Measurements from ENCODE around the gene FAM50B. TPM values are rescaled to one million over a fixed set of nuclear protein-coding genes. Genes with fewer than 3 reads are reported as not detected.

The FAM50B gene
- total RNA-seq, 3 donors from 2014 or later (not counting 1 experiment from before 2014, with no cell fraction given) = 1.9 to 4.7 (median 1.9) TPM

- no peaks in the 10 kb centered on the region for H3K9me3 Mint-ChIP-seq
- H3K27me3 Mint-ChIP-seq (ENCODE audit: low read depth in 2 of 2) = peaks cover 0 to 5% of the 10 kb centered on the region in 2 donors
- intact Hi-C loops (cut with micrococcal nuclease) = no loop called here
- Histone ChIP-seq H3K27me3 (ENCODE audit: control insufficient read depth, insufficient read depth, low read length) (no peaks in the 10 kb centered on the region), H3K4me1 (ENCODE audit: control insufficient read depth, insufficient read depth, low read length) (no peaks in the 10 kb centered on the region), H3K9me3 (ENCODE audit: control insufficient read depth, insufficient read depth, low read length) (no peaks in the 10 kb centered on the region), H3K27ac (ENCODE audit: low read length) (no peak overlapping the region), H3K36me3 (ENCODE audit: control insufficient read depth, insufficient read depth, low read length) (no peaks in the 10 kb centered on the region), H3K4me3 (ENCODE audit: low read length) (no peak overlapping the region)
- ATAC-seq (no peak), DNase-seq (no peak)
- no peak overlapping the region for H3K27ac Mint-ChIP-seq
- no peak overlapping the region for H3K4me3 Mint-ChIP-seq
- no peaks in the 10 kb centered on the region for H3K36me3 Mint-ChIP-seq
- no peaks in the 10 kb centered on the region for H3K4me1 Mint-ChIP-seq
- WGBS (ENCODE audit: insufficient coverage) = 86% methylated on average over 15 of the region's 15 CpGs
- TF ChIP-seq CTCF (IDR thresholded peaks at IDR 0.05) = no peak
These were observed 23.2 kb upstream of the FAM50B start for GRCh38 chr6:3825851-3826581.

- Mint-ChIP-seq H3K27ac (no peak overlapping the region), H3K4me3 (no peak overlapping the region), H3K27me3 (ENCODE audit: low read depth in 2 of 2) (peaks cover 0 to 5% of the 10 kb centered on the region in 2 donors), H3K4me1 (no peaks in the 10 kb centered on the region), H3K36me3 (no peaks in the 10 kb centered on the region), H3K9me3 (no peaks in the 10 kb centered on the region)
- H3K9me3 ChIP-seq (ENCODE audit: control insufficient read depth, insufficient read depth, low read length) = no peaks in the 10 kb centered on the region
- no peaks in the 10 kb centered on the region for H3K27me3 ChIP-seq (ENCODE audit: control insufficient read depth, insufficient read depth, low read length)
- no peaks in the 10 kb centered on the region for H3K4me1 ChIP-seq (ENCODE audit: control insufficient read depth, insufficient read depth, low read length)
- TF ChIP-seq CTCF (IDR thresholded peaks at IDR 0.05) = no peak
- DNase-seq (no peak), ATAC-seq (no peak)
- H3K4me3 ChIP-seq (ENCODE audit: low read length) = no peak overlapping the region
- no peak overlapping the region for H3K27ac ChIP-seq (ENCODE audit: low read length)
- H3K36me3 ChIP-seq (ENCODE audit: control insufficient read depth, insufficient read depth, low read length) = no peaks in the 10 kb centered on the region
- intact Hi-C loops (cut with micrococcal nuclease) = no loop called here
- 92% methylated on average over 5 of the region's 5 CpGs for WGBS (ENCODE audit: insufficient coverage)
These were observed 19.9 kb upstream of the FAM50B start for GRCh38 chr6:3829285-3829684.

- Histone ChIP-seq H3K4me3 (ENCODE audit: low read length) (no peak overlapping the region), H3K9me3 (ENCODE audit: control insufficient read depth, insufficient read depth, low read length) (no peaks in the 10 kb centered on the region), H3K27ac (ENCODE audit: low read length) (no peak overlapping the region), H3K27me3 (ENCODE audit: control insufficient read depth, insufficient read depth, low read length) (no peaks in the 10 kb centered on the region), H3K4me1 (ENCODE audit: control insufficient read depth, insufficient read depth, low read length) (no peaks in the 10 kb centered on the region), H3K36me3 (ENCODE audit: control insufficient read depth, insufficient read depth, low read length) (no peaks in the 10 kb centered on the region)
- no peak for DNase-seq
- no peaks in the 10 kb centered on the region for H3K36me3 Mint-ChIP-seq
- H3K9me3 Mint-ChIP-seq = no peaks in the 10 kb centered on the region
- no peaks in the 10 kb centered on the region for H3K4me1 Mint-ChIP-seq
- no peak for TF ChIP-seq CTCF (IDR thresholded peaks at IDR 0.05)
- no peak for ATAC-seq
- H3K27ac Mint-ChIP-seq = no peak overlapping the region
- peaks cover 0 to 5% of the 10 kb centered on the region in 2 donors for H3K27me3 Mint-ChIP-seq (ENCODE audit: low read depth in 2 of 2)
- H3K4me3 Mint-ChIP-seq = no peak overlapping the region
- intact Hi-C loops (cut with micrococcal nuclease) = no loop called here
- WGBS (ENCODE audit: insufficient coverage) = 94% methylated on average over 4 of the region's 4 CpGs
These were observed 18.4 kb upstream of the FAM50B start for GRCh38 chr6:3830806-3831205.

All from natural killer cell (primary cell).